ENCODE measurements around the gene ACKR3.

GRCh38 chr2:236563953-236564352 lies 5.7 kb upstream of the ACKR3 start:
- TF ChIP-seq CTCF (IDR thresholded peaks at IDR 0.05) (no peak), POLR2AphosphoS5 (IDR thresholded peaks at IDR 0.05; ENCODE audit: insufficient read depth in 1 of 2, low read depth in 1 of 2) (no peak)

Measured in vagina (tissue), 2 donors.